RCC 7860 (cell line): Measurements from ENCODE around the gene TEX53.

ENCODE experiments used
- DNase-seq: peaks from one replicate; pipeline ENCODE4 v3.0.0-alpha.2; 2015; ENCODE audit warnings: low spot score
- FAIRE-seq: peaks from 2 replicates; lab custom pipeline; 2012; peaks lifted over from hg19 to GRCh38; lab: Jason Lieb, UNC

Gene TEX53

DNA sequence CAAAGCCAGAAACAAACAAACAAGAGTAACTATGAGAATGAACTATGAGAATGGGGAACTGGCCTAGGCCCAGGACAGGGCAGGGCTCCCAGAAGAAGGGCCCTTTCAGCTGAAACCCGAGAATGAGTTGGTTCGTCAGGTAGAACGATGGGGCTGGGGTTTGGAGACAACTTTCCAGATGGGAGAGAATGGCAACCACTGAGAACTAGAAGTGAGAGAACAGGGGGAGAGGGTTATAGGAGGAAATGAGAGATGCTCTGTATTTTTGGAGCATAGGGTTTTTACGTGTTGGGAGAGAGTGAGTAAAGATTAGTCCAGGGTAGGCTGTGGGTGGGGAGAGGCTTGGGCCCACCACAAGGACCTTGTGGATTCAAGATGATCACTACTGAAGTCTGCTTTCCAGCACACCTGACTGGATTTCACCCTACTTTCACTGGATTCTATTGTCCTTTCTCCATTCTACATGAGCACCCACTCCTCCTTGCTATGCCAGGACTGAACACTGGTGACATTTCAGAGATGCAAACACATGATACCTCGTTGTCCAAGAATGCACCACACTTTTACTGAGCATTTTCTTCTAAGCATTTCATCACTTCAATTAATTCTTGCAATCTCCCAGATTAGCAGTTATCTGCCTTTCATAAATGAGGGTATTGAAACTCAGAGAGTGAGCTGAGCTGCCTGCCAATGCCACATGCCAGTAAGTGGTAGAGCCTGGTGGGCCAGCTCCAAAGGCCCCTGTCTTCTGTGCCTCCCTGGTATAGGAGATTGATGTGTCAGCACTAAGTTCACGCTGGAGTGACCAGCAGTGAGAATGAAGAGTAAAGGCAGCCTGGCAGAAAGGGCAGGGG is 49.7 kb downstream of the TEX53 start:
- no peak for FAIRE-seq
- no peak for DNase-seq

DNA sequence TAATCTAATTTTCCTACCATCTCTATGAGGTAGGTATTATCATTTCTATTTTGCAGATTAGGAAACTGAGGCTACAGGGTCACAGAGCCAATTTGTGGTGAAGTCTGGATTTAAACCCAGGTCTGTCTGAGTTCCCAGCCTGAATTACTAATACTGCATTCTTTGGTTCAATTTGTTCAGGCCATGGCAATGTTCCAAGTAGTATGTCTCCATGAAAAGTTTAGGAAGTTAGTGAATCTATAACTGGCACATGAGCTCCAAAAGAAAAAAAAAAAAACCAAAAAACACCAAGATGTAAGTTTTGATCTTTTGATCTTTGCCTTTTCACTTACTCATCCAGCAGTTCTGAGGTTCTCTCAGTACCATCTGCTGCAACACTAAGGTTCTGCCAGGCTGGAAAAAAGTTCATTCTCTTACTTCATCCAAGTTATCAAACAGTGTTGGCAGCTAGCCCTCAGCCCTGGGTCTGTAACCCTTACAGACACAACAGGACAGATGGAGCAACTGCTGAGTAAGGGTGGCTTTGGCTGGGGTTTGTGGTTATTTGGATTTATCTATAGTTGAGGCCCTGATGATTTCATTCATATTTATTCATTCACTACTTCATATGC is 50.9 kb downstream of the TEX53 start:
- no peak for FAIRE-seq
- no peak for DNase-seq
